Jurkat, Clone E6-1 (cell line): ENCODE data around the gene ITSN2.

Source experiments
- DNase-seq: peaks from one replicate; pipeline ENCODE4 v3.0.0-alpha.2; 2011; ENCODE audit warnings: low read depth, low spot score
- H3K4me3 ChIP-seq: 2 replicates; pipeline ENCODE4 v1.5.1; 2011; ENCODE audit warnings: mild to moderate bottlenecking, low read length, control low read depth, moderate library complexity

Gene ITSN2

DNA sequence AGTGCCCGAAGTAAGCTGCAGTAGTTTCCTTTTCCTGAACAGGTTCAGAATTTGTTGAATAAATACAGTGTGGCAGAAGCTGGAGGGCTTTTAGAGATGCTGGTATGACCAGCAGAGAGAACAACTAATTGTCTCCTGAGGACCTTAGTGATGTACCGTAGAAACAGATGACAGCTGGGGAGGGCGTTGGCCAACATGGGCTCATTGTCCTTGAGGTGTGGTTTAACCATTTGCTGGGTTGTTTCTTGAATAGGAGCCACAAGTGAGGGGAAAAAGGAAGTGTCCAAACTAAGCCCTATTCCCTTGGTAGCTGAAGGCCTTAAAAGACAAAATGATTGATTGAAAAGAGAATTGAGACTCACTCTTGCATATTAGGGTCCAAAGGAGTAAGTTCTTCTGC, 197.2 kb downstream of the ITSN2 start:
- H3K4me3 ChIP-seq = no peak overlapping the region
- no peak for DNase-seq

GRCh38 chr2:24162494-24162893, 197.8 kb downstream of the ITSN2 start:
- no peak overlapping the region for H3K4me3 ChIP-seq
- no peak for DNase-seq

- H3K4me3 ChIP-seq = no peak overlapping the region
- no peak for DNase-seq
Measured at GRCh38 chr2:24160761-24161160, 199.6 kb downstream of the ITSN2 start.

DNA sequence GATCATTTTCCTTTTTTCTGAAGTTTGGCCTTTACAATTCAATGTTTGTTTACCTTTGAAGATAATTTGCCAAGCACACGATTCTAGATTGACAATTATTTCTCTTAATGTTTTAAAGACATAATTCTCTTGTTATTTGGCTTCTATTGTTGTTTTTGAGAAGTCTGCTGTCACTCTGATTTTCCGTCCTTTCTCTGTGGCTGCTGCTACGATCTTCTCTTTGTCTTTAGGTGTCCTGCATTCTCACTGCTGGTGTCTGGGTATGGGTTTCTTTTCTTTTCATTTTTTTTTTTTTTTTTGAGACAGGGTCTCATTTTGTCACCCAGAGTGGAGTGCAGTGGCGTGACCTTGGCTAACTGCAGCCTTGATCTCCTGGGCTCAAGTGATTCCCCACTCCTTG, 200.6 kb downstream of the ITSN2 start:
- no peak overlapping the region for H3K4me3 ChIP-seq
- no peak for DNase-seq

- H3K4me3 ChIP-seq = no peak overlapping the region
- DNase-seq = no peak
Measured at GRCh38 chr2:24158131-24158530, 202.2 kb downstream of the ITSN2 start.

DNA sequence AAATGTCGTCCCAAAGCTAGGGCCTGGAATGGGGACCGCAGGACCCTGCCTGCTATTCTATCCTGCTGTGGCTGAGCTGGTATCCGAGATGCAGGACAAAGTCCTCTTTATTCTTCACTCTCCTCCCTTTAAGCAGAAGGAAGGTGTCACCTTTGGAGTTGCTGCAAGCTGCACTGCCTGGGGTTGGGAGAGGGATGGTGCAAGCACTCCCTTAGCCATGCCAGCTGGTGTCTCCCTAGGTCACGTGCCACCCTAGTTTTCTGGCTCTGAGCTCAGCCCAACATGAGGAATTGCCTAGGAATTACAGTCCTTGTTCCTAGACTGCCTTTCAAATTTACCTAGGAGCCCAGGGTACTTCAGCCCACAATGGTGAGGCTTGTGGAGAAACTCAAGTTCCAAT, 206.9 kb downstream of the ITSN2 start:
- no peak overlapping the region for H3K4me3 ChIP-seq
- no peak for DNase-seq
